ENCODE results near the gene CT47A1. TPM values are rescaled to one million over a fixed set of nuclear protein-coding genes. Genes with fewer than 3 reads are reported as not detected.
"Not testable (repeated sequence)": the region's sequence is repeated elsewhere in the genome, so short reads cannot be mapped to it uniquely, and the experiment has no call there.

Gene CT47A1
- not detected for total RNA-seq

- H3K9me3 ChIP-seq (ENCODE audit: control insufficient read depth in 3 of 3, low read length in 3 of 3); H3K4me3 ChIP-seq (ENCODE audit: low read length in 3 of 3); H3K9ac ChIP-seq (ENCODE audit: low read depth in 1 of 3, low read length in 3 of 3); H3K4me1 ChIP-seq (ENCODE audit: control insufficient read depth in 3 of 3, insufficient read depth in 3 of 3, low read length in 3 of 3); H3K27ac ChIP-seq (ENCODE audit: low read depth, low read length); H3K27me3 ChIP-seq (ENCODE audit: control insufficient read depth in 3 of 3, insufficient read depth in 3 of 3, low read length in 3 of 3); H3K36me3 ChIP-seq (ENCODE audit: control insufficient read depth in 3 of 3, insufficient read depth in 3 of 3, low read length in 3 of 3): not testable (repeated sequence)
Observed at GRCh38 chrX:120985660-120986059, at the start of gene CT47A1. TSS of gene CT47A1 (minus strand) at chrX:120985760. CDS start at chrX:120985529, 231 bp downstream.

- Histone ChIP-seq H3K9ac (ENCODE audit: low read depth in 1 of 3, low read length in 3 of 3) (no peak overlapping the region), H3K9me3 (ENCODE audit: control insufficient read depth in 3 of 3, low read length in 3 of 3) (no peaks in the 10 kb centered on the region), H3K36me3 (ENCODE audit: control insufficient read depth in 3 of 3, insufficient read depth in 3 of 3, low read length in 3 of 3) (no peaks in the 10 kb centered on the region), H3K4me1 (ENCODE audit: control insufficient read depth in 3 of 3, insufficient read depth in 3 of 3, low read length in 3 of 3) (no peaks in the 10 kb centered on the region), H3K27me3 (ENCODE audit: control insufficient read depth in 3 of 3, insufficient read depth in 3 of 3, low read length in 3 of 3) (no peaks in the 10 kb centered on the region), H3K4me3 (ENCODE audit: low read length in 3 of 3) (no peak overlapping the region), H3K27ac (ENCODE audit: low read depth, low read length) (no peak overlapping the region)
Observed at GRCh38 chrX:121032531-121032930, 47.0 kb upstream of the CT47A1 start.

GRCh38 chrX:121030083-121030482 is 44.5 kb upstream of the CT47A1 start:
- no peaks in the 10 kb centered on the region for H3K9me3 ChIP-seq (ENCODE audit: control insufficient read depth in 3 of 3, low read length in 3 of 3)
- H3K36me3 ChIP-seq (ENCODE audit: control insufficient read depth in 3 of 3, insufficient read depth in 3 of 3, low read length in 3 of 3): no peaks in the 10 kb centered on the region
- H3K27me3 ChIP-seq (ENCODE audit: control insufficient read depth in 3 of 3, insufficient read depth in 3 of 3, low read length in 3 of 3): no peaks in the 10 kb centered on the region
- no peak overlapping the region for H3K9ac ChIP-seq (ENCODE audit: low read depth in 1 of 3, low read length in 3 of 3)
- no peaks in the 10 kb centered on the region for H3K4me1 ChIP-seq (ENCODE audit: control insufficient read depth in 3 of 3, insufficient read depth in 3 of 3, low read length in 3 of 3)
- H3K27ac ChIP-seq (ENCODE audit: low read depth, low read length): no peak overlapping the region
- H3K4me3 ChIP-seq (ENCODE audit: low read length in 3 of 3): no peak overlapping the region

- no peaks in the 10 kb centered on the region for H3K9me3 ChIP-seq (ENCODE audit: control insufficient read depth in 3 of 3, low read length in 3 of 3)
- H3K9ac ChIP-seq (ENCODE audit: low read depth in 1 of 3, low read length in 3 of 3): no peak overlapping the region
- H3K4me1 ChIP-seq (ENCODE audit: control insufficient read depth in 3 of 3, insufficient read depth in 3 of 3, low read length in 3 of 3): no peaks in the 10 kb centered on the region
- H3K27ac ChIP-seq (ENCODE audit: low read depth, low read length): no peak overlapping the region
- H3K27me3 ChIP-seq (ENCODE audit: control insufficient read depth in 3 of 3, insufficient read depth in 3 of 3, low read length in 3 of 3): no peaks in the 10 kb centered on the region
- H3K4me3 ChIP-seq (ENCODE audit: low read length in 3 of 3): no peak overlapping the region
- no peaks in the 10 kb centered on the region for H3K36me3 ChIP-seq (ENCODE audit: control insufficient read depth in 3 of 3, insufficient read depth in 3 of 3, low read length in 3 of 3)
Observed at GRCh38 chrX:121028419-121028818, 42.9 kb upstream of the CT47A1 start.

- Histone ChIP-seq H3K27ac (ENCODE audit: low read depth, low read length) (no peak overlapping the region), H3K9me3 (ENCODE audit: control insufficient read depth in 3 of 3, low read length in 3 of 3) (no peaks in the 10 kb centered on the region), H3K4me3 (ENCODE audit: low read length in 3 of 3) (no peak overlapping the region), H3K9ac (ENCODE audit: low read depth in 1 of 3, low read length in 3 of 3) (no peak overlapping the region), H3K4me1 (ENCODE audit: control insufficient read depth in 3 of 3, insufficient read depth in 3 of 3, low read length in 3 of 3) (no peaks in the 10 kb centered on the region), H3K36me3 (ENCODE audit: control insufficient read depth in 3 of 3, insufficient read depth in 3 of 3, low read length in 3 of 3) (no peaks in the 10 kb centered on the region), H3K27me3 (ENCODE audit: control insufficient read depth in 3 of 3, insufficient read depth in 3 of 3, low read length in 3 of 3) (no peaks in the 10 kb centered on the region)
Observed at GRCh38 chrX:121014826-121015225, 29.3 kb upstream of the CT47A1 start.

GRCh38 chrX:121013897-121014455 is 28.4 kb upstream of the CT47A1 start:
- no peaks in the 10 kb centered on the region for H3K36me3 ChIP-seq (ENCODE audit: control insufficient read depth in 3 of 3, insufficient read depth in 3 of 3, low read length in 3 of 3)
- H3K4me3 ChIP-seq (ENCODE audit: low read length in 3 of 3): no peak overlapping the region
- H3K9ac ChIP-seq (ENCODE audit: low read depth in 1 of 3, low read length in 3 of 3): no peak overlapping the region
- no peaks in the 10 kb centered on the region for H3K27me3 ChIP-seq (ENCODE audit: control insufficient read depth in 3 of 3, insufficient read depth in 3 of 3, low read length in 3 of 3)
- H3K27ac ChIP-seq (ENCODE audit: low read depth, low read length): no peak overlapping the region
- no peaks in the 10 kb centered on the region for H3K4me1 ChIP-seq (ENCODE audit: control insufficient read depth in 3 of 3, insufficient read depth in 3 of 3, low read length in 3 of 3)
- no peaks in the 10 kb centered on the region for H3K9me3 ChIP-seq (ENCODE audit: control insufficient read depth in 3 of 3, low read length in 3 of 3)

GRCh38 chrX:121011254-121011653 is 25.7 kb upstream of the CT47A1 start:
- no peak overlapping the region for H3K4me3 ChIP-seq (ENCODE audit: low read length in 3 of 3)
- H3K9me3 ChIP-seq (ENCODE audit: control insufficient read depth in 3 of 3, low read length in 3 of 3): no peaks in the 10 kb centered on the region
- H3K4me1 ChIP-seq (ENCODE audit: control insufficient read depth in 3 of 3, insufficient read depth in 3 of 3, low read length in 3 of 3): no peaks in the 10 kb centered on the region
- H3K9ac ChIP-seq (ENCODE audit: low read depth in 1 of 3, low read length in 3 of 3): no peak overlapping the region
- H3K27me3 ChIP-seq (ENCODE audit: control insufficient read depth in 3 of 3, insufficient read depth in 3 of 3, low read length in 3 of 3): no peaks in the 10 kb centered on the region
- H3K27ac ChIP-seq (ENCODE audit: low read depth, low read length): no peak overlapping the region
- H3K36me3 ChIP-seq (ENCODE audit: control insufficient read depth in 3 of 3, insufficient read depth in 3 of 3, low read length in 3 of 3): no peaks in the 10 kb centered on the region

GRCh38 chrX:121010218-121010617 is 24.7 kb upstream of the CT47A1 start:
- H3K9me3 ChIP-seq (ENCODE audit: control insufficient read depth in 3 of 3, low read length in 3 of 3): no peaks in the 10 kb centered on the region
- H3K9ac ChIP-seq (ENCODE audit: low read depth in 1 of 3, low read length in 3 of 3): no peak overlapping the region
- no peak overlapping the region for H3K27ac ChIP-seq (ENCODE audit: low read depth, low read length)
- H3K4me3 ChIP-seq (ENCODE audit: low read length in 3 of 3): no peak overlapping the region
- no peaks in the 10 kb centered on the region for H3K4me1 ChIP-seq (ENCODE audit: control insufficient read depth in 3 of 3, insufficient read depth in 3 of 3, low read length in 3 of 3)
- H3K27me3 ChIP-seq (ENCODE audit: control insufficient read depth in 3 of 3, insufficient read depth in 3 of 3, low read length in 3 of 3): no peaks in the 10 kb centered on the region
- H3K36me3 ChIP-seq (ENCODE audit: control insufficient read depth in 3 of 3, insufficient read depth in 3 of 3, low read length in 3 of 3): no peaks in the 10 kb centered on the region

- no peak overlapping the region for H3K4me3 ChIP-seq (ENCODE audit: low read length in 3 of 3)
- H3K27me3 ChIP-seq (ENCODE audit: control insufficient read depth in 3 of 3, insufficient read depth in 3 of 3, low read length in 3 of 3): no peaks in the 10 kb centered on the region
- H3K9ac ChIP-seq (ENCODE audit: low read depth in 1 of 3, low read length in 3 of 3): no peak overlapping the region
- H3K4me1 ChIP-seq (ENCODE audit: control insufficient read depth in 3 of 3, insufficient read depth in 3 of 3, low read length in 3 of 3): no peaks in the 10 kb centered on the region
- H3K36me3 ChIP-seq (ENCODE audit: control insufficient read depth in 3 of 3, insufficient read depth in 3 of 3, low read length in 3 of 3): no peaks in the 10 kb centered on the region
- no peak overlapping the region for H3K27ac ChIP-seq (ENCODE audit: low read depth, low read length)
- H3K9me3 ChIP-seq (ENCODE audit: control insufficient read depth in 3 of 3, low read length in 3 of 3): no peaks in the 10 kb centered on the region
Observed at GRCh38 chrX:121009764-121010163, 24.2 kb upstream of the CT47A1 start.

- H3K9ac ChIP-seq (ENCODE audit: low read depth in 1 of 3, low read length in 3 of 3): no peak overlapping the region
- no peaks in the 10 kb centered on the region for H3K4me1 ChIP-seq (ENCODE audit: control insufficient read depth in 3 of 3, insufficient read depth in 3 of 3, low read length in 3 of 3)
- H3K9me3 ChIP-seq (ENCODE audit: control insufficient read depth in 3 of 3, low read length in 3 of 3): no peaks in the 10 kb centered on the region
- no peaks in the 10 kb centered on the region for H3K27me3 ChIP-seq (ENCODE audit: control insufficient read depth in 3 of 3, insufficient read depth in 3 of 3, low read length in 3 of 3)
- no peaks in the 10 kb centered on the region for H3K36me3 ChIP-seq (ENCODE audit: control insufficient read depth in 3 of 3, insufficient read depth in 3 of 3, low read length in 3 of 3)
- no peak overlapping the region for H3K27ac ChIP-seq (ENCODE audit: low read depth, low read length)
- H3K4me3 ChIP-seq (ENCODE audit: low read length in 3 of 3): no peak overlapping the region
Observed at GRCh38 chrX:121008920-121009319, 23.4 kb upstream of the CT47A1 start.

- Histone ChIP-seq H3K4me1 (ENCODE audit: control insufficient read depth in 3 of 3, insufficient read depth in 3 of 3, low read length in 3 of 3) (no peaks in the 10 kb centered on the region), H3K4me3 (ENCODE audit: low read length in 3 of 3) (no peak overlapping the region), H3K36me3 (ENCODE audit: control insufficient read depth in 3 of 3, insufficient read depth in 3 of 3, low read length in 3 of 3) (no peaks in the 10 kb centered on the region), H3K9ac (ENCODE audit: low read depth in 1 of 3, low read length in 3 of 3) (no peak overlapping the region), H3K27ac (ENCODE audit: low read depth, low read length) (no peak overlapping the region), H3K9me3 (ENCODE audit: control insufficient read depth in 3 of 3, low read length in 3 of 3) (no peaks in the 10 kb centered on the region), H3K27me3 (ENCODE audit: control insufficient read depth in 3 of 3, insufficient read depth in 3 of 3, low read length in 3 of 3) (no peaks in the 10 kb centered on the region)
Observed at GRCh38 chrX:121000589-121000988, 15.0 kb upstream of the CT47A1 start.
